K562 (cell line): ENCODE measurements around the gene COX5A. TPM values are rescaled to one million over a fixed set of nuclear protein-coding genes. Genes with fewer than 3 reads are reported as not detected.
A peak's percentile ranks its signal among the peaks of the same experiment; 100 is the strongest.

ENCODE experiments used
- ATF2 ChIP-seq: sonication (generic); formaldehyde crosslinking; IDR thresholded peaks from 2 replicates; pipeline ENCODE4 v1.8.1; 2022; ENCODE audit warnings: missing genetic modification reagents
- BCL6 ChIP-seq: fragments of 250-450 bp; sonication (Bioruptor Pico); IDR thresholded peaks from 2 replicates; pipeline ENCODE4 v1.4.0; 2020
- CBX5 ChIP-seq: IDR thresholded peaks from 2 replicates; pipeline ENCODE4 v1.6.1; 2014; ENCODE audit warnings: low read depth, borderline replicate concordance
- EP300 ChIP-seq: IDR thresholded peaks from 2 replicates; pipeline ENCODE4 v1.6.1; 2012; ENCODE audit warnings: low read length, improper control_type of control experiment
- ETS1 ChIP-seq: conservative IDR thresholded peaks from 2 replicates; pipeline ENCODE4 v1.6.1; 2011; ENCODE audit warnings: low read depth, mild to moderate bottlenecking, low read length; ENCODE audit not compliant: control insufficient read depth
- GABPB1 ChIP-seq: sonication (generic); formaldehyde crosslinking; IDR thresholded peaks from 2 replicates; pipeline ENCODE4 v1.8.0; 2022; ENCODE audit warnings: mild to moderate bottlenecking, missing genetic modification reagents
- KLF10 ChIP-seq: fragments of 250-450 bp; sonication (Bioruptor Pico); IDR thresholded peaks from 2 replicates; pipeline ENCODE4 v1.6.1; 2021; ENCODE audit warnings: matching md5 sums
- MTF1 ChIP-seq: fragments of 250-450 bp; sonication (Bioruptor Pico); IDR thresholded peaks from 2 replicates; pipeline ENCODE4 v1.9.0; 2021; ENCODE audit warnings: moderate library complexity, mild to moderate bottlenecking, inconsistent platforms, borderline replicate concordance
- NFYB ChIP-seq: IDR thresholded peaks from 2 replicates; pipeline ENCODE4 v1.6.1; 2011; ENCODE audit warnings: mild to moderate bottlenecking, moderate library complexity; ENCODE audit not compliant: insufficient read length; ENCODE audit errors: extremely low read depth
- RB1 ChIP-seq: fragments of 450-650 bp; IDR thresholded peaks from 2 replicates; pipeline ENCODE4 v1.6.1; 2017; ENCODE audit warnings: low read depth, mild to moderate bottlenecking
- SMC3 ChIP-seq: conservative IDR thresholded peaks from 2 replicates; pipeline ENCODE4 v1.6.1; 2011; ENCODE audit warnings: low read depth, low read length, improper control_type of control experiment; ENCODE audit not compliant: insufficient read depth
- TEAD1 ChIP-seq, 2 experiments: fragments of 450-650 bp in 1 of 2; sonication (generic) in 1 of 2; formaldehyde crosslinking; IDR thresholded peaks; 2 replicates each; pipeline versions ENCODE4 v1.4.0 to v1.8.0; 2020 to 2022; ENCODE audit warnings: mild to moderate bottlenecking in 2 of 2, missing genetic modification reagents in 1 of 2
- ZNF165 ChIP-seq: fragments of 250-450 bp; sonication (Bioruptor Pico); IDR thresholded peaks from 2 replicates; pipeline ENCODE4 v1.4.0; 2020; ENCODE audit warnings: borderline replicate concordance
- ZNF232 ChIP-seq: sonication (generic); formaldehyde crosslinking; IDR thresholded peaks from 2 replicates; pipeline ENCODE4 v1.8.0; 2022; ENCODE audit warnings: mild to moderate bottlenecking, missing genetic modification reagents
- ZNF57 ChIP-seq: fragments of 450-650 bp; formaldehyde crosslinking; IDR thresholded peaks from 2 replicates; pipeline ENCODE4 v1.4.0; 2020; ENCODE audit warnings: mild to moderate bottlenecking, moderate library complexity
- ZNF695 ChIP-seq: fragments of 450-650 bp; formaldehyde crosslinking; IDR thresholded peaks from 2 replicates; pipeline ENCODE4 v1.4.0; 2020; ENCODE audit warnings: mild to moderate bottlenecking, moderate library complexity
- ZNF699 ChIP-seq: fragments of 250-450 bp; sonication (Bioruptor Pico); IDR thresholded peaks from 2 replicates; pipeline ENCODE4 v1.8.0; 2021; ENCODE audit warnings: mild to moderate bottlenecking, moderate library complexity; ENCODE audit not compliant: insufficient replicate concordance
- ZNF79 ChIP-seq: fragments of 250-450 bp; sonication (Bioruptor Pico); IDR thresholded peaks from 2 replicates; pipeline ENCODE4 v1.4.0; 2020; ENCODE audit warnings: low read depth, mild to moderate bottlenecking, moderate library complexity
- polyA plus RNA-seq, 8 experiments: library from polyadenylated mRNA; depleted of rRNA in 4 of 8; stranded (reverse) in 5 of 8; unstranded in 3 of 8; fragments of >200 nt; fragmentation: Nextera tagmentation in 2 of 8; fragmentation: Illumina TruSeq in 1 of 8; extraction: Ambion mirVana in 2 of 8; extraction: Trizol in 1 of 8; gene quantifications; 2 replicates each; pipeline versions ENCODE4 v1.2.1 to v1.2.3, GENCODE V29; 2011 to 2014; ENCODE audit warnings: inconsistent platforms in 1 of 8, missing spikeins in 1 of 8
- total RNA-seq, 7 experiments: library from RNA; depleted of rRNA in 6 of 7; stranded (reverse); fragments of >200 nt in 6 of 7; fragmentation: Illumina TruSeq in 2 of 7; extraction: Trizol in 2 of 7; gene quantifications; 2 replicates each; pipeline versions ENCODE4 v1.2.1 to v1.2.3, GENCODE V29; 2011 to 2021; ENCODE audit warnings: low replicate concordance in 1 of 7
- TF ChIP-seq, protein P1 (sequence below), 2 experiments: fragments of 450-650 bp; IDR thresholded peaks; 2 replicates each; pipeline ENCODE4 v1.6.1; 2016
- TF ChIP-seq, protein P2 (sequence below), 2 experiments: fragments of 150-350 bp in 1 of 2; IDR thresholded peaks; 2 replicates each; pipeline ENCODE4 v1.6.1; 2012 to 2016; ENCODE audit warnings: low read depth in 2 of 2, low read length in 2 of 2, mild to moderate bottlenecking in 1 of 2, moderate library complexity in 1 of 2

The COX5A gene
- total and polyA plus RNA-seq, 9 of the 15 experiments (the other 6 are each of a cell fraction or from before 2014, with no cell fraction given) = 86.8 to 553 (median 371) TPM

DNA sequence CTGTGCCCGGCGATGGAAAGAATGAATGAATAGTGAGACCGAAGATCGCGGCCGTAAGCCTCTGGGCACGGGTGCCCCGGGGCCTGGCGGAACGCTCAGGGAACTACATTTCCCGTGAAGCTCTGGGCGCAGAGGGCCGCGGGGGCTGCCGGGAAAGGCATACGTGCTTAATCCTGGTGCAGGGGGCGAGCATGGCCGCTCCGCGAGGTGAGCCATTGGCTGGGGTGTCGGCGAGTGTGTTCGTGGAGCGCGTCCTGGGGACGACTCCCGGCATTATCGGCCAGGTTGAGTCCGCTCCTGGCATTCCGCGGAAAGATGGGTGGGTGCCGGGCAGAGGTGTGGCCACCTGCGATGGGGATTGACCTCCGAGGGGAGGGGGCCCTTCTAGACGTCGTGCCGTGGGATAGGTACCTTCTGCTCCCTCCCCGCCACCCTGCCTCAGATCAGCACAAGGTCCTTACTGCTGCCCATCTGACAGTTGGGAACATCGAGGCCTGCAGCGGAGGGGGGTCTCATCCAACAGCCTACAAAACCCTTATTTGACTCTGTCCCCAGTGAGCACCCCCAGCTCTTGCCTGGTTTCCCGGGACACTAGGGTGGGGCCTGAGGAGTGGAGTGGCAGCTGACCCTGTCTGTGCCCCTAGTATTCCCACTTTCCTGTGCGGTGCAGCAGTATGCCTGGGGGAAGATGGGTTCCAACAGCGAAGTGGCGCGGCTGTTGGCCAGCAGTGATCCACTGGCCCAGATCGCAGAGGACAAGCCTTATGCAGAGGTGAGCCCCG is 47.8 kb downstream of the COX5A start, which contains the start of gene MPI (continued):
- TF ChIP-seq ZNF79 (CRISPR knock-in tag) = no peak
- peak; percentile 0 to 35; a peak in 1 of 4 replicates for TF ChIP-seq TEAD1 (CRISPR knock-in tag; IDR thresholded peaks at IDR 0.05)
- TF ChIP-seq BCL6 (CRISPR knock-in tag) = no peak
- no peak for TF ChIP-seq ZNF57
- TF ChIP-seq ZNF165 = no peak
- TF ChIP-seq ZNF695 (CRISPR knock-in tag) = no peak
- 0 out of 2 replicates have a peak, but pooled peaks have one; percentile 73 for TF ChIP-seq GABPB1 (CRISPR knock-in tag)
- TF ChIP-seq EP300 = no peak
- no peak for TF ChIP-seq SMC3
- TF ChIP-seq, protein P1, sequence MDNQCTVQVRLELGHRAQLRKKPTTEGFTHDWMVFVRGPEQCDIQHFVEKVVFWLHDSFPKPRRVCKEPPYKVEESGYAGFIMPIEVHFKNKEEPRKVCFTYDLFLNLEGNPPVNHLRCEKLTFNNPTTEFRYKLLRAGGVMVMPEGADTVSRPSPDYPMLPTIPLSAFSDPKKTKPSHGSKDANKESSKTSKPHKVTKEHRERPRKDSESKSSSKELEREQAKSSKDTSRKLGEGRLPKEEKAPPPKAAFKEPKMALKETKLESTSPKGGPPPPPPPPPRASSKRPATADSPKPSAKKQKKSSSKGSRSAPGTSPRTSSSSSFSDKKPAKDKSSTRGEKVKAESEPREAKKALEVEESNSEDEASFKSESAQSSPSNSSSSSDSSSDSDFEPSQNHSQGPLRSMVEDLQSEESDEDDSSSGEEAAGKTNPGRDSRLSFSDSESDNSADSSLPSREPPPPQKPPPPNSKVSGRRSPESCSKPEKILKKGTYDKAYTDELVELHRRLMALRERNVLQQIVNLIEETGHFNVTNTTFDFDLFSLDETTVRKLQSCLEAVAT (IDR thresholded peaks at IDR 0.05) = no peak
- TF ChIP-seq MTF1 (CRISPR knock-in tag) = no peak
- TF ChIP-seq, protein P2, sequence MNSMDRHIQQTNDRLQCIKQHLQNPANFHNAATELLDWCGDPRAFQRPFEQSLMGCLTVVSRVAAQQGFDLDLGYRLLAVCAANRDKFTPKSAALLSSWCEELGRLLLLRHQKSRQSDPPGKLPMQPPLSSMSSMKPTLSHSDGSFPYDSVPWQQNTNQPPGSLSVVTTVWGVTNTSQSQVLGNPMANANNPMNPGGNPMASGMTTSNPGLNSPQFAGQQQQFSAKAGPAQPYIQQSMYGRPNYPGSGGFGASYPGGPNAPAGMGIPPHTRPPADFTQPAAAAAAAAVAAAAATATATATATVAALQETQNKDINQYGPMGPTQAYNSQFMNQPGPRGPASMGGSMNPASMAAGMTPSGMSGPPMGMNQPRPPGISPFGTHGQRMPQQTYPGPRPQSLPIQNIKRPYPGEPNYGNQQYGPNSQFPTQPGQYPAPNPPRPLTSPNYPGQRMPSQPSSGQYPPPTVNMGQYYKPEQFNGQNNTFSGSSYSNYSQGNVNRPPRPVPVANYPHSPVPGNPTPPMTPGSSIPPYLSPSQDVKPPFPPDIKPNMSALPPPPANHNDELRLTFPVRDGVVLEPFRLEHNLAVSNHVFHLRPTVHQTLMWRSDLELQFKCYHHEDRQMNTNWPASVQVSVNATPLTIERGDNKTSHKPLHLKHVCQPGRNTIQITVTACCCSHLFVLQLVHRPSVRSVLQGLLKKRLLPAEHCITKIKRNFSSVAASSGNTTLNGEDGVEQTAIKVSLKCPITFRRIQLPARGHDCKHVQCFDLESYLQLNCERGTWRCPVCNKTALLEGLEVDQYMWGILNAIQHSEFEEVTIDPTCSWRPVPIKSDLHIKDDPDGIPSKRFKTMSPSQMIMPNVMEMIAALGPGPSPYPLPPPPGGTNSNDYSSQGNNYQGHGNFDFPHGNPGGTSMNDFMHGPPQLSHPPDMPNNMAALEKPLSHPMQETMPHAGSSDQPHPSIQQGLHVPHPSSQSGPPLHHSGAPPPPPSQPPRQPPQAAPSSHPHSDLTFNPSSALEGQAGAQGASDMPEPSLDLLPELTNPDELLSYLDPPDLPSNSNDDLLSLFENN (IDR thresholded peaks at IDR 0.05; ENCODE audit: low read depth in 2 of 2, low read length in 2 of 2) = no peak
- no peak for TF ChIP-seq ZNF232
- no peak for TF ChIP-seq ZNF699
- TF ChIP-seq RB1 = peak; percentile 51; the same call in 1 of the 2 replicates
- no peak for TF ChIP-seq ATF2 (CRISPR knock-in tag)
- TF ChIP-seq KLF10 (CRISPR knock-in tag) = no peak
- peak; percentile 98 for TF ChIP-seq ETS1
- no peak for TF ChIP-seq NFYB
- no peak for TF ChIP-seq CBX5
